GM12878 (cell line): ENCODE measurements around the gene VEGFB. TPM values are rescaled to one million over a fixed set of nuclear protein-coding genes. Genes with fewer than 3 reads are reported as not detected.
A peak's percentile ranks its signal among the peaks of the same experiment; 100 is the strongest.

Experiments
- BCL11A ChIP-seq: IDR thresholded peaks from 2 replicates; pipeline ENCODE4 v1.6.1; 2011; ENCODE audit warnings: low read depth, low read length
- EGR1 ChIP-seq, 2 experiments: IDR thresholded peaks; 1 replicate in 1 of 2; 2 replicates in 1 of 2; pipeline ENCODE4 v1.6.1; 2011 to 2012; ENCODE audit warnings: low read depth in 2 of 2, low read length in 2 of 2, borderline replicate concordance in 1 of 2, mild to moderate bottlenecking in 1 of 2, moderate library complexity in 1 of 2
- ESRRA ChIP-seq: IDR thresholded peaks from 2 replicates; pipeline ENCODE4 v1.6.1; 2012; ENCODE audit warnings: mild to moderate bottlenecking, low read length, improper control_type of control experiment
- GABPA ChIP-seq: IDR thresholded peaks from 2 replicates; pipeline ENCODE4 v1.6.1; 2014; ENCODE audit warnings: antibody characterized with exemption, low read depth, mild to moderate bottlenecking, inconsistent platforms
- HDAC2 ChIP-seq: fragments of 200-600 bp; sonication (generic); IDR thresholded peaks from 2 replicates; pipeline ENCODE4 v1.6.1; 2017
- IKZF2 ChIP-seq, 2 experiments: fragments of 450-650 bp; IDR thresholded peaks; 2 replicates each; pipeline ENCODE4 v1.6.1; 2017; ENCODE audit warnings: mild to moderate bottlenecking in 2 of 2, moderate library complexity in 2 of 2
- KLF5 ChIP-seq: fragments of 450-650 bp; IDR thresholded peaks from 2 replicates; pipeline ENCODE4 v1.6.1; 2014; ENCODE audit warnings: mild to moderate bottlenecking; ENCODE audit not compliant: partially characterized antibody
- LARP7 ChIP-seq: fragments of 450-650 bp; IDR thresholded peaks from 2 replicates; pipeline ENCODE4 v1.6.1; 2017; ENCODE audit warnings: mild to moderate bottlenecking
- MYB ChIP-seq: fragments of 150-350 bp; IDR thresholded peaks from 2 replicates; pipeline ENCODE4 v1.6.1; 2014; ENCODE audit warnings: mild to moderate bottlenecking, low read depth, low read length, borderline replicate concordance
- NFXL1 ChIP-seq: fragments of 450-650 bp; IDR thresholded peaks from 2 replicates; pipeline ENCODE4 v1.6.1; 2017; ENCODE audit warnings: antibody characterized with exemption, mild to moderate bottlenecking, borderline replicate concordance
- NFYB ChIP-seq: IDR thresholded peaks from 2 replicates; pipeline ENCODE4 v1.6.1; 2011; ENCODE audit warnings: low read depth, mild to moderate bottlenecking, low read length, improper control_type of control experiment, moderate library complexity; ENCODE audit not compliant: insufficient read depth
- NR2C1 ChIP-seq: fragments of 450-650 bp; IDR thresholded peaks from 2 replicates; pipeline ENCODE4 v1.6.1; 2017; ENCODE audit warnings: antibody characterized with exemption, mild to moderate bottlenecking, moderate library complexity
- POLR2A ChIP-seq: IDR thresholded peaks from 2 replicates; pipeline ENCODE4 v1.6.1; 2011; ENCODE audit warnings: low read depth, mild to moderate bottlenecking, low read length
- PRDM15 ChIP-seq: fragments of 450-650 bp; formaldehyde crosslinking; IDR thresholded peaks from 2 replicates; pipeline ENCODE4 v1.4.0; 2020; ENCODE audit warnings: mild to moderate bottlenecking, moderate library complexity
- RAD21 ChIP-seq: IDR thresholded peaks from 2 replicates; pipeline ENCODE4 v1.6.1; 2011; ENCODE audit warnings: mild to moderate bottlenecking, low read depth, low read length, moderate library complexity; ENCODE audit not compliant: insufficient read depth
- SMC3 ChIP-seq: IDR thresholded peaks from 2 replicates; pipeline ENCODE4 v1.6.1; 2011; ENCODE audit warnings: low read length, improper control_type of control experiment, borderline replicate concordance
- SPI1 ChIP-seq: IDR thresholded peaks from 2 replicates; pipeline ENCODE4 v1.6.1; 2011; ENCODE audit warnings: low read depth, mild to moderate bottlenecking, low read length, moderate library complexity, borderline replicate concordance; ENCODE audit not compliant: insufficient read depth
- ZBED1 ChIP-seq: IDR thresholded peaks from 2 replicates; pipeline ENCODE4 v1.6.1; 2016; ENCODE audit warnings: borderline replicate concordance
- ZNF274 ChIP-seq: IDR thresholded peaks from one replicate; pipeline ENCODE4 v1.8.0; 2011; ENCODE audit not compliant: insufficient read length, insufficient read depth
- ZNF384 ChIP-seq: IDR thresholded peaks from 2 replicates; pipeline ENCODE4 v1.6.1; 2012; ENCODE audit warnings: low read depth, mild to moderate bottlenecking, low read length, improper control_type of control experiment, borderline replicate concordance
- ZNF592 ChIP-seq: fragments of 450-650 bp; IDR thresholded peaks from 2 replicates; pipeline ENCODE4 v1.6.1; 2017; ENCODE audit warnings: mild to moderate bottlenecking, moderate library complexity
- polyA plus RNA-seq, 11 experiments: library from polyadenylated mRNA; depleted of rRNA in 4 of 11; unstranded in 6 of 11; stranded (reverse) in 5 of 11; fragments of >200 nt; fragmentation: Nextera tagmentation in 4 of 11; fragmentation: Illumina TruSeq in 1 of 11; extraction: Ambion mirVana in 4 of 11; extraction: Trizol in 1 of 11; gene quantifications; 1 replicate in 1 of 11; 2 replicates in 10 of 11; pipeline versions ENCODE4 v1.2.1 to v1.2.3, GENCODE V29; 2011 to 2016; ENCODE audit warnings: inconsistent platforms in 2 of 11, missing spikeins in 2 of 11, low read depth in 1 of 11
- total RNA-seq, 4 experiments: library from RNA; depleted of rRNA in 3 of 4; stranded (reverse); fragments of >200 nt in 3 of 4; fragmentation: Illumina TruSeq in 1 of 4; extraction: Trizol in 1 of 4; gene quantifications; 2 replicates each; pipeline versions ENCODE4 v1.2.1 to v1.2.3, GENCODE V29; 2013 to 2021

VEGFB gene
- total and polyA plus RNA-seq, 10 of the 15 experiments (the other 5 are each of a cell fraction or from before 2014, with no cell fraction given), result 7.0 to 75.8 (median 20.3) TPM

- TF ChIP-seq ZNF592 (no peak), SPI1 (no peak), POLR2A (no peak), LARP7 (no peak), KLF5 (no peak), ZNF384 (no peak), ZNF274 (no peak), GABPA (no peak), NFXL1 (no peak), NFYB (no peak), NR2C1 (no peak), IKZF2 (IDR thresholded peaks at IDR 0.05) (peak; percentile 28 to 43; a peak in 3 of 4 replicates), SMC3 (no peak), HDAC2 (no peak), BCL11A (no peak), EGR1 (IDR thresholded peaks at IDR 0.05; ENCODE audit: borderline replicate concordance in 1 of 2, low read depth in 2 of 2, low read length in 2 of 2) (0 out of 3 replicates have a peak, but pooled peaks of 1 of the 2 experiments have one; percentile 1), RAD21 (no peak), MYB (no peak), ESRRA (no peak), PRDM15 (CRISPR knock-in tag) (no peak), ZBED1 (no peak)
Observed at GRCh38 chr11:64252003-64252872, 17.9 kb downstream of the VEGFB start (continued).
